Heart left ventricle (tissue), 13 donors: ENCODE measurements around the gene LGI2.

Source experiments
- CTCF ChIP-seq, 12 donors: fragments of 200-600 bp; sonication (generic) in 4 of 12; IDR thresholded peaks; one replicate each; pipeline versions ENCODE4 v1.5.0 to v1.8.0; 2018 to 2022; ENCODE audit warnings: antibody characterized with exemption in 12 of 12, mild to moderate bottlenecking in 5 of 12
- POLR2A ChIP-seq, 2 donors: fragments of 450-650 bp; IDR thresholded peaks; one replicate each; pipeline ENCODE4 v1.6.1; 2017; ENCODE audit warnings: antibody characterized with exemption in 2 of 2, mild to moderate bottlenecking in 2 of 2, moderate library complexity in 2 of 2
- donor health status: ischemic (EF 13 %, LVEDD 7.1; RV severe dilation, severe dysfunction).
- donor health status: DM: no; HTN: yes; CAD: no.
- donor health status: DM: no; HTN: no; CAD: no.
- donor health status: ischemic (EF 25% LVEDD 6.9; RV normal size, moderate dysfunction).
- donor health status: ischemic (EF 25% LVEDD 5.7; RV mildly dilated, moderate dysfunction).
- donor health status: ischemic (EF 35%, LVEDD 5.7; RV mildly dilated, moderate dysfunction).
- donor health status: nonischemic (EF 11% LVEDD 7.7; RV severe dilation, severe dysfunction).
- donor health status: DM: yes; HTN: yes; CAD: no.
- donor health status: PGD.
- donor health status: ischemic (EF 29% LVEDD 5.4; RV normal size, mild dysfunction).
- donor health status: nonischemic (EF 23%, LVEDD 6.1; RV moderate dilation, normal function).

DNA sequence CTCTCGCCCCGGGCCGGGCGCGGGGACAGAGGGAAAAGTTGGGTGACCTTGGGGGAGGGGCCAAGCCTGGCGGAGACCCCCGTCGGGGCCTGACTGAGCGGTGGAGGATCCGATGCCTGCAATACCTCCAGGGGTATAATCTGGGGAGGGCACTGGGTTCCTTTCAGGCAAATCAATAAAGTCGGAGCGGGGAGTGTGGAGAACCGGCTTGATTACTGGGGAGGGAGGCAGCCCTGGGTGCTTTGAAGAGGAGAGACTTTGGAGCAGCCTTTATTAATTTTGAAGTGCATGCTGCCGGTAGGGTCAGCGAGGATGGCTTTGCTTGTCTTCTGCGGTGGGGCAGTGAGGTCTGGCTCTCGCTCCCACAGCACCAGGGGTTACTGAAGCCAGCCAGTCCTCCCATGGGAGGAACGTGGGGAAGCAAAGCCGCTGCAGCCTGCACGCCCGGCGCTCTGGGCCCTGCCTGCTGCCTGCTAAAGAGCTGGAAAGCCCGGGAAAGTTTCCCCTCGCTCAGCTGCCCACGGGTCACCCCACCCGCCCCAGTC lies 403 bp upstream of the LGI2 start:
- TF ChIP-seq CTCF (IDR thresholded peaks at IDR 0.05) (no peak), POLR2A (IDR thresholded peaks at IDR 0.05) (no peak)
